Kidney tubule cell (primary cell): ENCODE data around the gene DEFB131A.
"Not testable (repeated sequence)": the region's sequence is repeated elsewhere in the genome, so short reads cannot be mapped to it uniquely, and the experiment has no call there.

Experiments
- DNase-seq: peaks from one replicate; pipeline ENCODE4 v3.0.0-alpha.2; 2018; ENCODE audit warnings: low spot score

The DEFB131A gene

DNA sequence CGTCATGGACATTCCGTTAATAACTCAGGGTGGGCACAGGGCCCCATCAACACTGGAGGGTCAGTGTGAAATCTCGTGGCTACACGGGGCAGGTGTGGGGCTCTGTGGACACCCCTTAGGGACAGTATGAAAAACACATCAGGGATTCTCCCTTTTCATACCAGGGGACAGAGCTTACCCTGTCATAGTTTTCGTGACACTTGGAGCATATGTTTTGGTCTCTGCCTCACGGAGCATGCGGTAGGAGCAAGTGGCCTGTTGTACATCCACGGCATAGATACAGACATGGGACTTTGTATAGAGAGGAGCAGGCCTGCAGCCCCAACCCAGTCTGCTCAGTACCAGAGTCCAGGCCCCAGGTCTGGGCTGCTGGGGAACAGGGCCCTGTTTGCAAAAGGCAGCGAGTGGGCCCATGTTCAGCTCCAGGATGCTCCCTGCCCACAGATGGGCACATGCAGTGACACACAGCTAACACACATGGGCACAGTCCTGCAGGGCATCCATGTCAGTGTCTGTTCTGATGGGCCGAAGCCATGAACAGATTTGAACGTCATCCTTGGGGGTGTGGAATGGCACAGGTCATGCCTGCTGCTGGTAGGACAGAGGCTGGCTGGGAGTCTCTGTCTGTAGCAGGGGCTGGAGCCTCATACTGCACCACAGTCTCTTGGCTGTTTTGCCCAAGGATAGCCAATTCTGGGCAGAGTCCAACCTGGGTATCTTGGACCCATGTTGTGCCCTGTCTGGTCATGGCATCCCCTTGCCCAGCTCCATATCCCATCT is 50.2 kb downstream of the DEFB131A start:
- not testable (repeated sequence) for DNase-seq

DNA sequence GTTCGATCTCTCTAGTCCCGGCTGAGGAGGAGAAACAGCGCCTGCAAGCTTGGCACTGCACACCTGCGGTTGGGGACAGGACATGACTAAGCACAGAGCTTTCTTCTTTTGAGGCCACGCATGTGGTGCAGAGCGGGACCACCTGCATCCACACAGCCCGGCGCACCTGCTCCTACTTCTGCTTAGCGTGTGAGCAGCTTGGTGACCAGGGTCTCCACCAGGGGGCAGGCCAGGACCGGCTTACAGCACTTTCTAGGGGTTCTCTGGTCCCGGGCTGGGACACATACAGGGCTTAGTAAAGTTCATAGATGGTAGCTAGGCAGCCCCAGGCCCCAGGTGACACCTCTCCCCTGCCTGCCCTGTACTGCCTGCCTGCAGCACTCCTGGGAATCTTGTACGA is 51.2 kb downstream of the DEFB131A start:
- DNase-seq = peak; percentile 66

DNA sequence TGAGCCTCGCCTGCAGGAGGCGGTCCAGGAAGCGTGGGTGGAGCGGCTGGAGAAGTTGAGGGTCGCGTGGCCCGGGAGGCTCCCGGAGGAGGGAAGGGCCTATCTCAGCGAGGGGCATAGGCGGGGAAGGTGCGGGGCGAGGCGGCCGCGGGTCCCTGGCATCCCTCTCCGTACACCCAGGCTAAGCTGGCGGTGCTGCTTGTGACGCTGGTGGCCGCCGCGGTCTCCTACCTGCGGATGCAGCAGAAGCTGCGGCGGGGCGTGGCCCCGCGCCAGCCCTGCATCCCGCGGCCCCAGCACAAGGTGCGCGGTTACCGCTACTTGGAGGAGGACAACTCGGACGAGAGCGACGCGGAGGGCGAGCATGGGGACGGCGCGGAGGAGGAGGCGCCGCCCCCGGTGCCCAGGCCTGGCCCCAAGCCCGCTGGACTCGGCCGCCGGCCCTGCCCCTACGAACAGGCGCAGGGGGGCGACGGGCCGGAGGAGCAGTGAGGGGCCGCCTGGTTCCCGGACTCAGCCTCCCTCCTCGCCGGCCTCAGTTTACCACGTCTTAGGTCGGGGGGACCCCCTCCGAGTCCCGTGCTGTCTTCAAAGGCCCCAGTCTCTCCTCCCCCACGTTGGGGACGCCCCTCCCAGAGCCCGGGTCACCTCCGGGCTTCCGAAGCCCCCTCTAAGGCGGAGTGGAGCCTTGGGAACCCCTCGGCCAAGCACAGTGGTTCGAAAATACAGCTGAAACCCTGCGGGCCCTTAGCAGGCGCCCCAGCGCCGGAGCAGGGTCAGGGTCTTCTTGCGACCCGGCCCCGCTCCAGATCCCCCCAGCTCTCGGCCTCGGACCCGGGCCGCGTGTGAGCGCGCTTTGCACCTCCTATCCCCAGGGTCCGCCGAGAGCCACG is 53.6 kb downstream of the DEFB131A start:
- DNase-seq = not testable (repeated sequence)

DNA sequence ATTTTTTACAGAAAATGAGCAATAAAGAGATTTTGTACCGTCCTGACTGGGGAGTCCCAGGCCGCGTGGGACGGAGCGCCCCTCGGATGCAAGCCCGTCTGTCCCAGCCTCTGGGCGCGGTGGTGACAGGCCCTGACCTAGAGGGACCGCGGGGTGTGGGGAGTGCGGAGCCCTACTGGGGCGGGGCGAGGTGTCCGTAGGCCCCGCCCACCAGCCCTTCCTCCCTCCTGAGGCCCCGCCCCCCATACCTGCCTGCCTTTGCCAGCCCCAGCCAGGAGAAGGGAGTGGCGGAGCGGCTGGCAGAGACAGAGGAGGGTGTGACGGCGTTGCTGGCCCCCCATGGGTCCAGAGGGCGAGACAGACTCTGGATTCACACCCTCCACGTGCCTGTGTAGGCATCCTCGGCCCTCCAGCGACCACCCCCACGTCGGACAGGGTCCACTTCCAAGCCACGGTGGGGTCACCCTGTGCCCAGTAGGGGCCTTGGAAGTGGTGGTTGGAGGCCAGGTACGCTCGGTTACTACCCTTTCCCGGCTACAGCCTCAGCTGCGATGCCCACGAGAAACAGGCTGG is 54.3 kb downstream of the DEFB131A start:
- DNase-seq = not testable (repeated sequence)

DNA sequence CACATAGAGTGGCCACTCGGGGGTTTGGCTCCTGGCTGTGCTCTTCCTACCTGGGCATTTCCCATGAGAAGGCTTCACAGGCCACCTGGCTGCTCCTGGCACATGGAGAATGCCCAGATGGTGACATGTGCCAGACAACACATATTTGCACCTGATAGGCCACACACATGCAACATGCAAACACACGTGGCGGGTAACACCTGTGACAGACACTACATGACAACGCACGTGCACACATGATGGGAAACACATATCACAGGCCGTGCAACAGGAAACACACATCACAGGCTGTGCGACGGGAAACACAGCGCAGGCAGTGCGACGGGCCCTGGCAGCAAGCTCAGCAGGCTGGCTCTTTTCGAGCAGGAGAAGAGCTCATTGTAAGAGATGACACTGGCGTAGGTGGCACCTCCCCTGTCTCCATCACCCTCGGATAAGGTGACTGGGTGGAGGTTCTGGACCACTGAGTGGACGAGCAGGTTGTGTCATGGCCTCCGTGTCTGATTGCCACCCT is 55.8 kb downstream of the DEFB131A start:
- DNase-seq = not testable (repeated sequence)
